A204.1 (cell line): Measurements from ENCODE around the gene KAZN.
"Not testable (repeated sequence)": the region's sequence is repeated elsewhere in the genome, so short reads cannot be mapped to it uniquely, and the experiment has no call there.

Experiments used
- FAIRE-seq: peaks from 2 replicates; lab custom pipeline; 2012; peaks lifted over from hg19 to GRCh38; lab: Jason Lieb, UNC

The KAZN gene

GRCh38 chr1:15117671-15118325, 519.3 kb downstream of the KAZN start:
- no peak for FAIRE-seq

- FAIRE-seq, result no peak
These were observed 520.1 kb downstream of the KAZN start for GRCh38 chr1:15118579-15118978.

- FAIRE-seq, result no peak
These were observed 521.9 kb downstream of the KAZN start for GRCh38 chr1:15120251-15120945.

- no peak for FAIRE-seq
These were observed 523.8 kb downstream of the KAZN start for GRCh38 chr1:15122331-15122730.

- FAIRE-seq, result no peak
These were observed 524.8 kb downstream of the KAZN start for GRCh38 chr1:15123270-15123669.

- FAIRE-seq, result no peak
These were observed 525.4 kb downstream of the KAZN start for GRCh38 chr1:15123925-15124324.

- FAIRE-seq, result no peak
These were observed 526.0 kb downstream of the KAZN start for GRCh38 chr1:15124362-15125100.

- no peak for FAIRE-seq
These were observed 526.7 kb downstream of the KAZN start for GRCh38 chr1:15125101-15125745.

GRCh38 chr1:15128077-15128476, 529.6 kb downstream of the KAZN start:
- FAIRE-seq, result no peak

GRCh38 chr1:15128520-15129313, 530.2 kb downstream of the KAZN start:
- FAIRE-seq, result no peak

GRCh38 chr1:15129944-15130343, 531.5 kb downstream of the KAZN start:
- no peak for FAIRE-seq

- FAIRE-seq, result no peak
These were observed 532.1 kb downstream of the KAZN start for GRCh38 chr1:15130607-15131006.

GRCh38 chr1:15132965-15133364, 534.5 kb downstream of the KAZN start:
- FAIRE-seq, result no peak

GRCh38 chr1:15134285-15134684, 535.8 kb downstream of the KAZN start:
- no peak for FAIRE-seq

GRCh38 chr1:15135604-15136003, 537.1 kb downstream of the KAZN start:
- FAIRE-seq, result not testable (repeated sequence)

- FAIRE-seq, result no peak
These were observed 539.3 kb downstream of the KAZN start for GRCh38 chr1:15137809-15138208.

GRCh38 chr1:15139654-15140350, 541.3 kb downstream of the KAZN start:
- no peak for FAIRE-seq

GRCh38 chr1:15141935-15142539, 543.6 kb downstream of the KAZN start:
- FAIRE-seq, result no peak

- FAIRE-seq, result no peak
These were observed 546.8 kb downstream of the KAZN start for GRCh38 chr1:15145327-15145726.

- FAIRE-seq, result no peak
These were observed 547.7 kb downstream of the KAZN start for GRCh38 chr1:15146142-15146680.

GRCh38 chr1:15146971-15147376, 548.5 kb downstream of the KAZN start:
- FAIRE-seq, result no peak
